NCI-H1092 (cell line): ENCODE measurements around the gene BAG5.

ENCODE experiments used
- DNase-seq: peaks from one replicate; lab custom pipeline; 2025; lab: John Stamatoyannopoulos, UW

BAG5 gene

DNA sequence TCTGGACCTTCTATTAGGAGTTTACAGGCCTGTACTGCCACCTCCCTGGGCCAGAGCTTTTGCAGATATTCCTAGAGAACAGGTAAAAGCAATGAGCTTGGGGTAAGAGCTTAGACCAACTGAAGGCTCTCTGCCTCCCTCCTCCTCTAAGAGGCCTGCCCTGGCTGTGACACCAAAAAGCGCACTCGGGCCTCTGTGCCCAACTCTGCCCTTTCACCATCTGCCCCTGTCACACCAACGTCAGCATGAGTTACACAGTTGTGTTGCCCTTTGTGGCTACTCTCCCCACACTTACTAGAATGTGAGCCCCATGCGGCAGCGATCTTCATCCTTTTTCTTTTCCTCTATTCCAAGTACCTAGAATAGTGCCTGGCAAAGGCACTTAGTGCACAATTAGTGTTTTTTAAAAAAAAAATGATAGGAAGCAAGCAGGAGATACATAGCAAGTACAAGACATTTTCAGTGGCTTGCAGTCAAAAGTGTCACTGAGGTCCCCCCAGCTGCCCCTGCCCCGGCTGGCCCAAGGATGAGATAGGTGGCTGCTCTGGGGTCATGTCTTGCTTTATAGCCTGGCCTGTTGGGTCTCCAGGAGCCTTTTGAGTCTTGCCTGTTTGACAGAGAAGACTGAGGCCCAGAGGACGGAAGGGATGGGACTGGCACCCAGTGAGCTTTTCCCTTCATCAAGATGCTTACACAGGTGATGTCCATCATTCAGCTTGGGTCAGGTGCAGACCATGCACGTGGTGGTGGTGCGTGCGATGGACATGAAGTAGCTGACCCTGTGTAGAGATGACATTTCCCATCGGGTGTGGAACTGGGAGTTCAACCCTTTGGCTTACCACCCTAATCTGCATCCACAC is 52.4 kb downstream of the BAG5 start:
- no peak for DNase-seq

GRCh38 chr14:103508521-103509329 is 53.7 kb downstream of the BAG5 start:
- DNase-seq = no peak

- no peak for DNase-seq
Measured at GRCh38 chr14:103507751-103508150, 54.7 kb downstream of the BAG5 start.
